HG03175 (cell line): ENCODE results near the gene SPATA32.
A peak's percentile ranks its signal among the peaks of the same experiment; 100 is the strongest.

Source experiments
- ATAC-seq: cut with Tn5 transposase; IDR thresholded peaks from one replicate; pipeline ENCODE4 v1.9.1; 2021; ENCODE audit warnings: mild to moderate bottlenecking, moderate library complexity; ENCODE audit not compliant: unreplicated experiment

Gene SPATA32

DNA sequence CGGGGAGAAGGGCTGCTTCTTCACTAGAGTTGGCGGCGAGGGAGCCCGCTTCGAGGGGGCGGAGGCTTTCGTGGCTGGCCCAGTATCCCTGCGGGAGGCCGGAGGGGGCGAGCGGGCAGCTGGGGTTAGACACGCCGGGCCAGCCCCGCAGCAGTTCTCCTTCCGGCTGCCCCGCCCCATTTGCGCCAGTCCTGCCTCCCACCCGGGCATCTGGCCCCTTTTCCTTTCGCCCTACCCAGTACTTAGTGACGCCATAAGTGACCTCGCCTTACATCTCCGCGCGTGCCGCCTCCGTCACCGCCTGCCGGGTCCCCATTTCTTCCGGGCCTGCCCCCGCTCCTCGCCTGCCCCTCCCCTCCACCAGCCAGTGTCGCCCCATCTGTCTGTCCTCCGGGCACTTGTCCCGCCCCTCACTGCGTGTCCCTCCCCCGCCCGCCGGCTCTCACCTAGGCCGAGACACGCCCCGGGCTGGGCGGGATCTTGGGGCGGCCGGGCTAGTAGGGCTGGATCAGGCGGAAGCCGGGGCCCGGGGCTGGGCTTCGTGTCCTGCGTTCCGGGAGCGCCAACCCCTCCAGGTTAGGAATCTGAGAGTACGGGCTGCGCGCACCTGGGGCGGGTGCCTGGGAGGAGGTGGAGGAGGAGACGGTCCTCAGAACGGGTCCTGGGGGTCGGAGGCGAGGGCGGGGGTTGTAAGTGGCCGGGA is 14.3 kb downstream of the SPATA32 start:
- ATAC-seq, result peak; percentile 76

DNA sequence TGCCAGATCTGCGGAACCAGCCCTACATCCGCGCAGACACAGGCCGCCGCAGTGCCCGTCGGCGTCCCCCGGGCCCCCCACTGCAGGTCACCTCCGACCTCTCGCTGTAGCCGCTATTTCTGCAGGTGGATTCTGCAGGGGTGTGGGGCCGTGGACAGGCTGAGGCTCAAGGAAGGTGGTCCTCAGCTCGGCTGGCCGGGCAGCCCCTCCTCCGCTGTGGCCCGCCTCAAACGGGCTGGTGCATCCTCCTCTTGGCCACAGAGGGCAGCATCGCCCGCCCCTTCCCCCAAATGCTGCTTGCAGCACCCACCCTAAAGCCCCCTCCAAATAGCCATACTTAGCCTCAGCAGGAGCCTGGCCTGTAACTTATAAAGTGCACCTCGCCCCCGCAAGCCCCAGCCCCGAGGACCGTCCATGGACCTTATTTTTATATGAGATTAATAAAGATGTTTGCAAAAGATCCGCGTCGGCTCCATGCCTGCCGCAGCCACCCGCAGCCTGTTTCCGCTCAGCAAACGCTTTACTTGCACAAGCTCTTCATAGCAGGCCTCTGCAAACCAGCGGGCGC is 14.9 kb downstream of the SPATA32 start:
- no peak for ATAC-seq

DNA sequence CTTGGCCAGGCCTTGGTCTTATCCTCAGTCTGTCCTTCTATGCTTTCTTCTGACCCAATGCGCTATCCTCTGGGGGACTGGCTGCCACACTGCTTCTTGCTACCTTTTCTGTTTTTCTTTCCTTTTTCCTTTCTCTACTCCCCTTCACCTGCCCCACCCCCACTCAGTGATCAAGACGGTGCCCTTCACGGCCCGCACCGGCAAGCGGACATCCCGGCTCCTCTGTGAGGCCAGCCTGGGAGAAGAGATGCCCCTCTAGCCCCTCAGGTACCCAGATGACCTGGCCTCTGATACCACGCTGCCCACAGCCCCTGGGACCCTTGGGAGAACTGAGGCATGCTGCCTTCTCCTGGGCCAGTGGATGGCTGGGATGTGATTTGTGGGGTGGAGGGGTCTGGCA is 15.6 kb downstream of the SPATA32 start:
- ATAC-seq, result no peak

DNA sequence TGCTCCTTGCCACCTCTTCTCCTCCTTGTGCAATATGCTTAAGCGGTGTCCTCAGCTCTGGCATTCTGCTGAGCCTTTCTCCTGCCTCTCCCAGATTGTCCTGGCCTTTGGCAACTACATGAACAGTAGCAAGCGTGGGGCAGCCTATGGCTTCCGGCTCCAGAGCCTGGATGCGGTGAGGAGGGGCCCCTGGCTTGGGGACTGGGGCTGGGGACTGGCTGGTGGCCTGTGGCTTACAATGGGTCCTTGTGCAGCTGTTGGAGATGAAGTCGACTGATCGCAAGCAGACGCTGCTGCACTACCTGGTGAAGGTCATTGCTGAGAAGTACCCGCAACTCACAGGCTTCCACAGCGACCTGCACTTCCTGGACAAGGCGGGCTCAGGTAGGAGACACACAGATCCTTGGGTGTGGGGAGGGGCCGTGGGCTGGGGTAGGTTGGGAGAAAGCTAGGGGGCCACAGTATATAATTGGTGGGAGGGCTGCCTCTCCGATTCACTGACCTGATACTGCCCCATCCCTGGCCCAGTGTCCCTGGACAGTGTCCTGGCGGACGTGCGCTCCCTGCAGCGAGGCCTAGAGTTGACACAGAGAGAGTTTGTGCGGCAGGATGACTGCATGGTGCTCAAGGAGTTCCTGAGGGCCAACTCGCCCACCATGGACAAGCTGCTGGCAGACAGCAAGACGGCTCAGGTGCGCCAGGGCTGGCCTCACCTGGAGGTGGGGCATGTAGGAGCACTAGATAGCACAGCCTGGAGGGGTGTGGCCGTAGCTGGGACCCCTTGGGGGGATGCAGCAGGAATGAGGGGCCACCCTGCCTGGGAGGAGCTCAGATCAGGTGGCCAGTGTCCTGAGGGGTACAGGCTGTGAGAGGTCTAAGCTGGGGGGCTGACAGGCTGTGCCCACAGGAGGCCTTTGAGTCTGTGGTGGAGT is 16.9 kb downstream of the SPATA32 start:
- ATAC-seq, result no peak

DNA sequence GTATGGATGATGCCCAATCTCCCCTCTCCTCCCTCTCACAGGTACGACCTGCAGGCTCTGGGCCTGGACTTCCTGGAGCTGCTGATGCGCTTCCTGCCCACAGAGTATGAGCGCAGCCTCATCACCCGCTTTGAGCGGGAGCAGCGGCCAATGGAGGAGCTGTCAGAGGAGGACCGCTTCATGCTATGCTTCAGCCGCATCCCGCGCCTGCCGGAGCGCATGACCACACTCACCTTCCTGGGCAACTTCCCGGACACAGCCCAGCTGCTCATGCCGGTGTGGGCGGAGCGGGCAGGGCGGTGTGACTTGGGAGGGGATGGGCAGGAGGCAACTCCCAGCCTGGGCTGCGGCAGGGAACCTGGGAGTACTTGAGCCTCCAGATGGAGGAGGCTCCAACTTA is 18.1 kb downstream of the SPATA32 start:
- ATAC-seq, result no peak

DNA sequence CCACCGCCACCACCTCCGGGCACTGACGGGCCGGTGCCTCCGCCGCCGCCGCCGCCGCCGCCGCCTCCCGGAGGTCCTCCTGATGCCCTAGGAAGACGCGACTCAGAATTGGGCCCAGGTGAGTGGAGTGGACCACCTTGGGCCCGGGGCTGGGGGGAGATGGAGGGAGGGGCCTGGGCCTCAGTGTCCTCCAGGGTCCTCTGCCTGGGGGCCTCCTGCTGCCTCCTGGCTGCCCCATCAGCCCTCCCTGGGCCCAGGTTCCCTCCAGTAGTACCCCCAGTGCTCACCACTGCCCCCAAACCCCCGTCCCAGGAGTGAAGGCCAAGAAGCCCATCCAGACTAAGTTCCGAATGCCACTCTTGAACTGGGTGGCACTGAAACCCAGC is 19.9 kb downstream of the SPATA32 start:
- no peak for ATAC-seq

DNA sequence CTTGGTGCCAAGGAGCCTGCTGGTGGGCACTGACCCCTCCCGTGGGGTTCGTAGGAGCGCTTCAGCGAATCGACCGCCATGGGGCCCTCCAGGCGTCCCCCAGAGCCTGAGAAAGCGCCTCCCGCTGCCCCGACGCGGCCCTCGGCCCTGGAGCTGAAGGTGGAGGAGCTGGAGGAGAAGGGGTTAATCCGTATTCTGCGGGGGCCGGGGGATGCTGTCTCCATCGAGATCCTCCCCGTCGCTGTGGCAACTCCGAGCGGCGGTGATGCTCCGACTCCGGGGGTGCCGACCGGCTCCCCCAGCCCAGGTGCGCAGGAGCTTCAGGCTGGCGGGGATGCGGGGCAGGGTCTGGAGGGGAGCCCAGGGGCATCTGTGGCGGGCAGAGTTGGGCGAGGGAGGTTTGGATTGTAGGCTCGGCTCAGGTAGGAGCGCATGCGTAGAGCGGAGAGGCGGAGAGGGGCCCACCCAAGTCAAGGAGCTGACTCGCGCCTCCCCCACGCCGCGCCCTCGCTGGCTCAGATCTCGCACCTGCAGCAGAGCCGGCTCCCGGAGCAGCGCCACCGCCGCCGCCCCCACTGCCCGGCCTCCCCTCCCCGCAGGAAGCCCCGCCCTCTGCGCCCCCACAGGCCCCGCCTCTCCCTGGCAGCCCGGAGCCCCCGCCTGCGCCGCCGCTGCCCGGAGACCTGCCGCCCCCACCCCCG is 20.4 kb downstream of the SPATA32 start:
- ATAC-seq, result no peak

DNA sequence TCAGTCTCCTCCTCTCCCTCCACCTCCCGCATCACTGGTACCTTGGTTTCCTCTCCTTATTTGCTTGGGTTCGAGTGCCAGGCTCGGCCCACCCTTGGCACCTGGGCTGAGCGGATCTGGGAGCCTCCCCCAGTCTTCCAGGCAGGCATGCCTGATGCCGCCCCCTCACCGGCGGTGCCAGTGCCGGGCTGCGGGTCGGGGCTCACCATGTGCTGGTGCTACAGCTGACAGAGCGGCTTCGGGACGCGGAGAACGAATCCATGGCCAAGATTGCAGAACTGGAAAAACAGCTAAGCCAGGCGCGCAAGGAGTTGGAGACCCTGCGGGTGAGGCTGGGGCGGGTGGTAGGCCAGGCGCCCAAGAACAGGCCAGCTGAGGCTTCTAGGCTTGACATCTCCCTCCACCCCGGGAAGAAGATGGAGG is 21.0 kb downstream of the SPATA32 start:
- no peak for ATAC-seq

DNA sequence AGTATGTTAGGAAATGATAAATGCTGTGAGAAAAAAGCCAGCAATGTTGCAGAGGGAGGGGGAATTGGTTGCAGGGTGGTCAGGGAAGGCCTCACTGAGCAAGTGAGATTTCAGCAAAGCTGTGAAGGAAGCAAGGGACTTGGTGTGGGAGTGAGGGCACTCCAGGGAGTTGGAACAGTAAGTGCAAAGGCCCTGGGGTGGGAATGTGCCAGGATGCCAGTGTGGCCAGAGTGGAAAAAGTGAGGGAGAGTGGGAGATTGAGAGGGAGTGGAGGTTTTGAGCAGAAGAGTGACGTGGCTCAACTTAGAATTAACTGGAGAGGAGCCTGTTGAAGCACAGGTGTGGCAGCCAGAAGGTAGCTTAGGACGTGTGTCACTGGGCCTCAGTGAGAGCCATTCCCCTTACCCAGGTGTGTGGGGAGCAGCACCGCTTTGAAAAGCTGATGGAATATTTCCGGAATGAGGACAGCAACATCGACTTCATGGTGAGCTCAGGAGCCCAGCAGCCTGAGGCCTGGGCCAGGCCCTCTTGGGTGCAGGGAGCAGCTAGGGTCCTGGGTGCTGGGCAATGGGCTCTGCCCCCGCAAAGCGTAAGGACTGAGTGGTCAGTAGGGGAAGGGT is 23.6 kb downstream of the SPATA32 start:
- ATAC-seq, result no peak

DNA sequence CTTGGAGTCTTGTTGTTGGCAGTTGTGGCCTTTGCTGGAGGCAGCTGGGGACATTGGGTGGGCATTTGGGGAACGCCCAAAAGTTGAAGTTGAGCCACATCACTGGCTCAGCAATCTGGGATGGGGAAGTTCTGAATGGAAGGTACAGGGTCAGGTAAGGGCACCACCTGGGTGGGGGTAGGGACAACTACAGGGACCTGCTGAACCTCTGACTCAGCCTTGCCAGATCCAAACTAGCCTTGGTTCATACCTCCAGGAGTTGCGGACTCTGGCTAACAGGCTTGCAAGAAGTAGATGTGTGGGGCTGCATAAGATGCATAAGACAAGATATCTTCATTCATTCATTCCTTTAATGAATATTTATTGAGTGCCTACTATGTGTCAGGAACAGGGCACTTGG is 24.2 kb downstream of the SPATA32 start:
- ATAC-seq, result no peak

DNA sequence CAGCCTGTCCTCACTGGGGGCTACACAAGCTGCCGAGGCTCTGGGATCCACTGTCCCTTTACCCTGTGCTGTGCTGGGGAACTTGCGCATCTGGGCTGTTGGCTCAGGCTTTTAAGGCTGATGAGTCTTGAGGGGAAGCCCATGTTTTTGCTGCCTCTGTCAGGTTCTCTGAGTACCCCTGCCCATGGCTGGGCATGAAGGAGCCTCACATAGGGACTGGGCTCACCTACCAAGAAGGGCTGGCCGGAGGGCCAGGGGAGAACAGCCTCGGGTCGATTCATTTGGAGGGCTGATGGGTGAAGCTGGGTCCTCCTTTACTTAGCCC is 25.6 kb downstream of the SPATA32 start:
- ATAC-seq, result no peak

DNA sequence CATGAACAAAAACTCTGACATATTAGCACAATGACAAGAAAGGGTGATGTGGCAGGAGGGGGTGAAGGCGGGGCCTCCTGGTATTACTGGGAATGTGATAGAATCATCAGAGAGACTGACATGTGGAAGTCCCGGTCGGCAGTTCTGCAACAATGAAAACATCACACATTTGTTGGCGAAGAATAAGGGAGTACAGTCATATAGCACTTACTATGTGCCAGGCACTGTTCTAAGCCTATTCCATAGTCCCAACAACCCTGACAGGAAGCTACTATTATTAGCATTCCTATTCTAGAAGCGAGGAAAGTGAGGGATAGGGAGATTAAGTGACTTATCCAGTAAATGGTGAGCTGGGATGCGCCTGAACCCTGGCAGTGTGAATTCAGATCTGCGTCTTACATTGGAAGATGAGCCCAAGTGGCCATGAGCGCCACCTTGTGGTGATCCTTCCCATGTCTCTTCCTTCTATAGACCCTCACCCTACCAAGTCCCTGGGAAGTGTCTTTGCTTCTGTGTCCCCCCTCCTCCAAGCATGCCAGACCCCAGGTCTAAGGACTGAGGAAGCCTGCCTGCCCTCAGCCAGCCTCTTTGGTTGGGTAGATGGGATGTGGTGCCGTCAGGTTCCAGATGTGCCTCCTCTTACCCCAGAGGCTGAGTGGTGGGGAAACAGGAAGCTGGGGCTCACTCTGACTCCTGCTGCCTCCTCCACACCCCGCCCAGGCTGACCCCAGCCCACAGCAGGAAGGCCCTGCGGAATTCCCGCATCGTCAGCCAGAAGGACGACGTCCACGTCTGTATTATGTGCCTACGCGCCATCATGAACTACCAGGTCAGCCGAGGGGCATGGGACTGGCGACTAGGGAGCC is 26.2 kb downstream of the SPATA32 start:
- no peak for ATAC-seq

DNA sequence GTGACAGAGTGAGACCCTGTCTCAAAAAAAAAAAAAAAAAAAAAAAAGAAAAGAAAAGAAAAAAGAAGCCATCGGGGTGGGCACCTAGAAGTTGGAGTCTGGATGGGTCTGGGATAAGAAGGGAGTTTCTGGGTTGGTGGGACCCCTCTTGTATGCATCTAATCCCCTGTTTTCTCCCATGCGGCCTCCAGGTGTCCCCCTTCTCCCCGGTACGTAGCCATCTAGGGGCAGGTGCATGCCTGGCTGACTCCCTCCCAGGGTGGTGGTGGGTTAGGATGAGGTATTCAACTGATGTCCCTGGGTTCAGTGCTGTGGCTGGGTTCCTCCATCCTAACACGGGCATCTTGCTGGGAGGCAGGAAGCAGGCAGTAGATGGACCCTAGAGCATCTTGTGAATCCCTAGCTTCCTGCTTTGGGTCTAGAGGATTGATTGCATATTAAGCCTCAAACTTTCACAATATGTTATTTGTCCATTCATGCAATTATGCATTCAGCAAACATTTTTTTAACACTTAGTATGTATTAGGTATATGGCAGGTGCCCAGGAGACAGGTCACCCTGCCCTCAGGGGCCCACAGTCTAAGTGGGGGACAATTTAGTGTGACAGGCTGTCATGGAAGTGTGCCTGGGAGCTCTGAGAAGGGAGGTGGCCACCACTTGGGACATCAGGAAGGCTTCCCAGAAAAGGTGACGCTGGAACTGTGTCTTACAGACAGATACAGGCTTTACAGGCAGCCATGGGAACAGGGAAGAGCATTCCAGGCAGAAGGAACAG is 27.1 kb downstream of the SPATA32 start:
- no peak for ATAC-seq

DNA sequence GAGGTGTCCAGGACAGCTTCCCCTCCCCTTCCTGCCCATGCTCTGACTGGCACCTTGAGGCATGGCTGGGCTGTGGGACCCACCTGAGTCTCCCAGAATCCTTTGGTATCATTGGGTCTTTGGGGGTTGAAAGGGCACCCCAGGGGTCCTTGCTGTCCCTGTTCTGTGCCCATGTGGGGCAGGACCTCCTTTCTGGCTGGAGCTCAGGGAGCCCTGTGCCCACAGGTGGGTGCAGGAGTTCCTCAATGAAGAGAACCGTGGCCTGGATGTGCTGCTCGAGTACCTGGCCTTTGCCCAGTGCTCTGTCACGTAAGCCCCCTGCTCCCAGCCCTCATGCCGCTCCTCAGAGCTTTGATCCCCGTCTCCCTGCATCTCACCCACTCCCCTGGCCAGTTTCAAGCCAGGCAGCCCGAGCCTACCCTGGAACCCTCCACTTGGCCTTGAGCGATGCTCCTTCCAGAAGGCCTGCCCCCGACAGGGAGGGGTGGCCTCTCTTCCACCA is 28.4 kb downstream of the SPATA32 start:
- no peak for ATAC-seq

DNA sequence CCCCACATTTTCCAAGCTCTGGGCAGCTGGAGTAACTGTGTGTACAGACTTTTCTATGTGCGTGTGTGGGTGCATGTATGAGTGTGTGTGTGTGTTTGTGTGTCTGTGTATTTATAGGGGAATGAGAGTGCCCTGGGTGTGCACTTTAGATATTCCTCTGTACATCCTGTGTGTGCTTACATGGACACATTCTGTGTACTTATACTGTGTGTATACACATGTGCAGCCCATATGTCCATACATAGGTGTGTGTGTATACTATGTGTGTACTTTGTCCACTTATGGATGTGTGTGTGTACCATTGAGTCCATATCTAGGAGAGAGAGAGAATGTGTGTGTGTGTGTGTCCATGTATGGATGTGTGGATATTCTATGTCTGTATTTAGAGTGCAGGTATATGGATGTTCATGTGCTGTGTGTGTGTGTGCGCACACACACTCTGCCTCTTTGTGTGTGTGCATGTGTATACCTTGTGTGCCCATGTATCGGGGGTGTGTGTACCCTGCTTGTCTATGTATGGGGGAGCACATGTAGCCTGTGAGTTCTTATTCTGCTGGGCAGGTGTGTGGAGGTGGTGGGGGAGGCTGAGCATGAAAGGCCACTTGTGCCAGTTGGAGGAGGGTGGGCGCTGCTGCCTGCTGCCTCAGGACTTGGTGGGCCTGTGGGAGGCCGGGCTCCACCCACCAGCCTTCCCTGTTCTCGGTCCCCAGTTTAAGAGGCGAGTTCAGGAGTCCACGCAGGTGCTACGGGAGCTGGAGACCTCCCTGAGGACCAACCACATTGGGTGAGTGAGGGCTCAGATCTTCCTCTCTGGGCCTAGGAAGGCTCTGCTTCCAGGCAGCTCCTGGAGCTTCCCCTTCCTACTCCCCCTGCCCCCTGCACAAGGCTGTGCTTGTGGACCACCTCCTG is 29.1 kb downstream of the SPATA32 start:
- ATAC-seq, result no peak

DNA sequence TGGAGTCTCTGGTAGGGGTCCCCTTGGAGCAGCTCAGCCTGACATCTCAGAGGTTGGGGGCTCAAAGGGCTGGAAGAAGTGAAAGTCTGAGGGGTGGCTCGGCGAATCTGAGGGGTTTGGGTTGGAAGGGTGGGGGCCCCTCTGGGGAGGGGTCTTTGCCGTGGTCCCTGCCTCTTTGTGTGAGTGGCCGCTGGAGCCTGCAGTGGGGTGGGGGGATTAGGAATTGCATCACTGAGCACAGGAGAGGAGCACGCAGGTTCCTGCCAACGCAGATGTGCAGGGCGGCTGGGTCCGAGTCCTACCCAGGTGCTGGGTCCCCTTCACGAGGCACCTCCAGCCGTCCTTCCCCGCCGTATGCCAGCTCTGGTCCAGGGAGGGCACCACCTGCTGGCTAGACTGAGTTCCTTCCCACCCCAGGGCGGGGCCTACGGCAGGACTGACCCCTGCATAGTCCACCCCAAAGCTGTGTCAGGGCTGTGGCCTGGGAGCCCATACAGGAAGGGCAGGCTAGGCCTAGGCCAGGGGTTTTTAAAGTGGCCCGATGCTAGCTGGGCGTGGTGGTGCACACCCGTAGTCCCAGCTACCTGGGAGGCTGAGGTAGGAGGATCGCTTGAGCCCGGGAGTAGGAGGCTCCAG is 30.3 kb downstream of the SPATA32 start:
- ATAC-seq, result no peak

DNA sequence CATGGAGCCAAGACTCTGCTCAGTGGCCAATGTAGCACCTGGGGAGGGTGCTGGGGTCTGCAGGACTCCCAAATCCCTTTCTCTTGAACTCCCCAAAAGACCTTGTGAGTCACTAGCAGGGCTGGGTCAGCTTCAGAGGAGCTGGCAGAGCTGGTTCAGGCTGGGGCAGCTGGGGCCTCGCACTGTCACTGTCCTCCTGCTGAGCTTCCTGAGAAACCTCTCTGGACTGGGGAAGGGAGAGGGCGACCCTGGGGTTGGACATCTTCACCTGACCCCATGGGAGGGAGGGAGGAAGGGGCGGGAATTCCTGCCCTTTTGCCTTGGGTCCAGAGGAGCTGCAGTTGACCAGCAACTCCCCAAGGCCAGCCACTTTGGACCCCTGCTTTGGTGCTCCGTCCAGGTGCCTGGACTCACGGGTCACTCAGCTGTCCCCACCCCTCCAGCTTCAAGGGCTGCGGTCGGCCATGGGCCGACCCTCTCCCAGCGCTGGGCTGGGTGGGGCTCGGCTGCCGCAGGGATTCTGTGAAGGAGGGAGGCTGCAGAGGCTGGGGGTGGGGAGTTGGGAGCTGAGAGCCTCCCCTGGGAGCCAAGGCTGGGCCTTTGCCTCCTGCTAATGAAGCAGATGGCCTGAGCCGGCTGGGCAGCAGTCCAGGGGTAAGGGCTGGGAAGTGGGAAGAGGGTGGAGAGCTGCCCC is 31.0 kb downstream of the SPATA32 start:
- ATAC-seq, result no peak
